Osteoblast (primary cell): Measurements from ENCODE around the gene GLRA1. TPM values are rescaled to one million over a fixed set of nuclear protein-coding genes. Genes with fewer than 3 reads are reported as not detected.

Source experiments
- DNase-seq: peaks from one replicate; pipeline ENCODE4 v3.0.0; 2011; ENCODE audit warnings: low spot score, mixed read lengths; ENCODE audit not compliant: insufficient read length; ENCODE audit errors: missing footprints
- H2AFZ ChIP-seq: 2 replicates; pipeline ENCODE4 v1.6.0; 2011; ENCODE audit warnings: mild to moderate bottlenecking, low read length
- H3K27ac ChIP-seq: 2 replicates; pipeline ENCODE4 v1.5.1; 2011; ENCODE audit warnings: mild to moderate bottlenecking, low read depth, low read length, moderate library complexity
- H3K27me3 ChIP-seq: 2 replicates; pipeline ENCODE4 v1.6.0; 2012; ENCODE audit warnings: mild to moderate bottlenecking, control low read depth, inconsistent platforms, low read length, moderate library complexity; ENCODE audit not compliant: insufficient read depth
- H3K36me3 ChIP-seq: 2 replicates; pipeline ENCODE4 v1.5.1; 2011; ENCODE audit warnings: mild to moderate bottlenecking, low read length, control low read depth, moderate library complexity; ENCODE audit not compliant: insufficient read depth
- H3K4me1 ChIP-seq: 2 replicates; pipeline ENCODE4 v1.5.1; 2011; ENCODE audit warnings: mild to moderate bottlenecking, low read length, control low read depth, moderate library complexity; ENCODE audit not compliant: insufficient read depth
- H3K4me2 ChIP-seq: 2 replicates; pipeline ENCODE4 v1.6.0; 2011; ENCODE audit warnings: mild to moderate bottlenecking, low read length; ENCODE audit not compliant: insufficient read depth
- H3K4me3 ChIP-seq: fragments of 200-600 bp; sonication (generic); 3 replicates; pipeline ENCODE4 v1.5.1; 2012; ENCODE audit warnings: mild to moderate bottlenecking, low read length, inconsistent platforms; ENCODE audit not compliant: insufficient read depth
- H3K79me2 ChIP-seq: 2 replicates; pipeline ENCODE4 v1.6.0; 2012; ENCODE audit warnings: mild to moderate bottlenecking, low read length, control low read depth, inconsistent platforms; ENCODE audit not compliant: insufficient read depth
- H3K9me3 ChIP-seq: 2 replicates; pipeline ENCODE4 v1.5.1; 2011; ENCODE audit warnings: low read depth, low read length, control low read depth
- H4K20me1 ChIP-seq: 2 replicates; pipeline ENCODE4 v1.6.0; 2012; ENCODE audit warnings: mild to moderate bottlenecking, low read length, control low read depth; ENCODE audit not compliant: insufficient read depth
- CTCF ChIP-seq: IDR thresholded peaks from 2 replicates; pipeline ENCODE4 v1.5.1; 2011; ENCODE audit warnings: mild to moderate bottlenecking, low read depth, low read length, moderate library complexity; ENCODE audit errors: extremely low read depth
- total RNA-seq: library from RNA; depleted of rRNA; stranded (reverse); fragments of >200 nt; gene quantifications from 2 replicates; pipeline ENCODE4 v1.2.3, GENCODE V29; 2012

GLRA1 gene
- total RNA-seq, 1 donor: not detected

DNA sequence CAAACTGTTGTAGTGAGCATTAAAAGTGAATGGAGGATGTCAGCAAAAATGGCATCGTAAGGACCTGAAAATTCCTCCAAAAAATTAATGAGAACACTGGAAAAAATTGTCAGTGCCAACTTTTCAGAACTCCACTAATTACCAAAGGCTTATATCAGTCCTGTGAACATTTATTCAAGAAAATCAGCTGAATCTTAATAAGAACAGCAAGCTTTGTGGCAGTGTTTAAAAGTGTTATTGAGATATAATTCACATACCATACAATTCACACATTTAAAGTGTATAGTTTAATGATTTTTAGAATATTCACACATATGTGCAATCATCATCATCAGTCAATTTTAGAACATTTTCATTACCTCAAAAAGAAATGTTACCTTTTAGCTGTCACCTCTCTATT, 95.3 kb downstream of the GLRA1 start:
- Histone ChIP-seq H3K4me1 (no peaks in the 10 kb centered on the region), H3K9me3 (no peaks in the 10 kb centered on the region), H3K27ac (no peak overlapping the region), H3K36me3 (no peaks in the 10 kb centered on the region), H4K20me1 (no peaks in the 10 kb centered on the region), H2AFZ (no peak overlapping the region), H3K4me3 (no peak overlapping the region), H3K27me3 (no peaks in the 10 kb centered on the region), H3K79me2 (no peaks in the 10 kb centered on the region), H3K4me2 (no peak overlapping the region)
- TF ChIP-seq CTCF: no peak
- DNase-seq: no peak

- Histone ChIP-seq H3K79me2 (no peaks in the 10 kb centered on the region), H3K36me3 (no peaks in the 10 kb centered on the region), H4K20me1 (no peaks in the 10 kb centered on the region), H3K9me3 (no peaks in the 10 kb centered on the region), H3K4me3 (no peak overlapping the region), H3K4me2 (no peak overlapping the region), H2AFZ (no peak overlapping the region), H3K27ac (no peak overlapping the region), H3K27me3 (no peaks in the 10 kb centered on the region), H3K4me1 (no peaks in the 10 kb centered on the region)
- DNase-seq: peak; percentile 73
- peak; percentile 92 for TF ChIP-seq CTCF
Measured at GRCh38 chr5:151825445-151825844, 99.2 kb downstream of the GLRA1 start.

DNA sequence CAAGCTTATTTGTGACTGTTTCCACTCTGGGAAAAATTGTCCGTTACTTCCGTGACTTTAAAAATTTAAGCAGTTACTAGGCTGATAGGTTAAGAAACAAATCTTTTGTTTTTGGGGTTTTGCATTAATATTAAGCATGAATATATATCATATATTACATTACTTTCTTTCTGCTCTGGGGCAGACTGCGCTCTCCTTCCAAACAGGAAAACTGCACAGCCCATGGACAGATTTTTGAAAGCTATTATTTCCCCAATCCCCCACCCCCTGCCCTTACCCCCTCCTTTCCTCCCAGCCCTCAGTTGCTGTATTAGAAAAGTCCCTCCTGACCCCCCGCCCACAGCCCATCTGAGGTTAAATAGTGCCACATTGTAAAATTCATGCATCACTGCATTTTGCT, 102.5 kb downstream of the GLRA1 start:
- no peaks in the 10 kb centered on the region for H3K27me3 ChIP-seq
- no peaks in the 10 kb centered on the region for H3K4me1 ChIP-seq
- TF ChIP-seq CTCF: no peak
- no peak for DNase-seq
- H2AFZ ChIP-seq: no peak overlapping the region
- no peak overlapping the region for H3K27ac ChIP-seq
- no peak overlapping the region for H3K4me2 ChIP-seq
- H4K20me1 ChIP-seq: peaks cover 3% of the 10 kb centered on the region
- H3K4me3 ChIP-seq: no peak overlapping the region
- no peaks in the 10 kb centered on the region for H3K36me3 ChIP-seq
- no peaks in the 10 kb centered on the region for H3K9me3 ChIP-seq
- no peaks in the 10 kb centered on the region for H3K79me2 ChIP-seq

DNA sequence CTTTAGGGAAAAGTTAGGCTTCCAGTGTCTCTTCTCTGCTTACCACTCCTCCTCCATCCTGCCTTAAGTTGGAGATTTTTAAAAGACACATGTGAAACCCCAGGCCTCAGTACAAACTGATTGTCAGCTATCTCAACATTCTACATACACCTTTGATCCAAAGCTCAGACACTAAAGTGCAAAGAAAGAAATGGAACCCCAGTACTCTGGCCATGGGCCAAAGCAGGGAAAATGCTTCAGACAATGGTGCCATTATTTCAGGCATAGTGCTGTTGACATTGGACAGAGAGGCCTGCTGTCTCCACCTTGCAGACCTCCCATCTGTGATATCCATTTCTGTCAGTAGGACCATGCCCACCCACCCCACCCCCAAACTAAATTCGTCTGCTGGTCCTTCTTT, 103.7 kb downstream of the GLRA1 start:
- H3K36me3 ChIP-seq: peaks cover 9% of the 10 kb centered on the region
- no peak for DNase-seq
- no peaks in the 10 kb centered on the region for H3K9me3 ChIP-seq
- H4K20me1 ChIP-seq: peaks cover 3% of the 10 kb centered on the region
- no peak for TF ChIP-seq CTCF
- no peak overlapping the region for H3K27ac ChIP-seq
- H3K4me1 ChIP-seq: no peaks in the 10 kb centered on the region
- no peaks in the 10 kb centered on the region for H3K27me3 ChIP-seq
- no peak overlapping the region for H2AFZ ChIP-seq
- H3K79me2 ChIP-seq: no peaks in the 10 kb centered on the region
- H3K4me3 ChIP-seq: no peak overlapping the region
- no peak overlapping the region for H3K4me2 ChIP-seq
